ENCODE results near the gene INHBB.

INHBB gene

DNA sequence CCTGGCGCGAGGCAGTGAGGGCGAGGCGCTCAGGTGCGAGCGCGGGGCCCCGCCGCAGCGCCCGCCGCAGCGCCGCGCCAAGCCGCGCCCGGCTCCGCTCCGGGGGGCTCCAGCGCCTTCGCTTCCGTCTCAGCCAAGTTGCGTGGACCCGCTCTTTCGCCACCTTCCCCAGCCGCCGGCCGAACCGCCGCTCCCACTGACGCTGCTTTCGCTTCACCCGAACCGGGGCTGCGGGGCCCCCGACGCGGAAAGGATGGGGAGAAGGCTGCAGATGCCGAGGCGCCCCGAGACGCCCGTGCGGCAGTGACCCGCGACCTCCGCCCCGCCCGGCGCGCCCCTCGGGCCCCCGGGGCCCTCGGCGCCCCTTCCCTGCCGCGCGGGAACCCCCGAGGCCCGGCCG, 328 bp upstream of the INHBB start:
- FAIRE-seq (no peak), DNase-seq (ENCODE audit: insufficient read length, low spot score) (no peak)
- TF ChIP-seq TAF1 (IDR thresholded peaks at IDR 0.05; ENCODE audit: low read depth, low read length) (no peak), POLR2A (IDR thresholded peaks at IDR 0.05; ENCODE audit: low read depth, low read length) (no peak), SPI1 (IDR thresholded peaks at IDR 0.05; ENCODE audit: low read depth, low read length) (no peak), POLR2AphosphoS5 (IDR thresholded peaks at IDR 0.05; ENCODE audit: low read depth, low read length) (no peak), POU2F2 (IDR thresholded peaks at IDR 0.05; ENCODE audit: low read depth, low read length) (no peak), PAX5 (IDR thresholded peaks at IDR 0.05; ENCODE audit: insufficient read depth, low read length, severe bottlenecking) (no peak)

DNA sequence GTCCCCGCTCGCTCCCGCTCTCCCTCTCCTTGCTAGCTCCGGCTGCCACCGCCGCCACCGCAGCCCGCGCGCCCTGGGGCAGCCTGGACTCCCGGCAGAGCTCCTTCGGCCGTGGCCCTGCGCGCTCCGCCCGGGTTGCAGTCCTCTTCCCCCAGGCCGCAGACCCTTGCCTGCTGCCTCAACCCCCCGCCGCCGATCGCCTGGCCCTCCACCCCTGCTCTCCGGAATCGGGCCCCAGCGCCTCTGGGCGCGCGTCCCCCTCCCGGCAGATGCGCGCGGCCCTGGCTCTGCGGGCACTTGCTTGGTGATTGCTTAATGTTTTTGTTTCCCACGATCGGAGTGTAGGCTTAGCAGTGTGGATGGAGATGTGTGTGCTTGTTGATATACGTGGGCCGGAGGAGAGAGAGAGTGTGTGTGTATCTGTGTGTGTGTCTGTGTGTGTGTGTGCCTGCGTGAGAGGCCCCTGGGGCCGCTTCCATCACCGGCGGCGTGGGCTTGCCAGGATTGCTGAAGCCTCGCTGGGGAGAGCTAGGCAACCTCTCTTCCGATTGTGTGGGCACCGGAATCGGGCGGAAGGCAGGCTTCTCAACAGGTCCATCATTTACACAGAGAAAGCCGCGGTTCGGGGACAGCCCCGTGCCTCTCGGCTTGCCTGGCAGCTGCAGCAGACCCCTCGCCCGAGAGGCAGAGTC, 877 bp downstream of the INHBB start:
- no peak for TF ChIP-seq SPI1 (IDR thresholded peaks at IDR 0.05; ENCODE audit: low read depth, low read length)
- no peak for TF ChIP-seq PAX5 (IDR thresholded peaks at IDR 0.05; ENCODE audit: insufficient read depth, low read length, severe bottlenecking)
- no peak for TF ChIP-seq TAF1 (IDR thresholded peaks at IDR 0.05; ENCODE audit: low read depth, low read length)
- no peak for TF ChIP-seq POLR2A (IDR thresholded peaks at IDR 0.05; ENCODE audit: low read depth, low read length)
- TF ChIP-seq POU2F2 (IDR thresholded peaks at IDR 0.05; ENCODE audit: low read depth, low read length), result no peak
- no peak for TF ChIP-seq POLR2AphosphoS5 (IDR thresholded peaks at IDR 0.05; ENCODE audit: low read depth, low read length)
- DNase-seq (ENCODE audit: insufficient read length, low spot score) (no peak), FAIRE-seq (no peak)

DNA sequence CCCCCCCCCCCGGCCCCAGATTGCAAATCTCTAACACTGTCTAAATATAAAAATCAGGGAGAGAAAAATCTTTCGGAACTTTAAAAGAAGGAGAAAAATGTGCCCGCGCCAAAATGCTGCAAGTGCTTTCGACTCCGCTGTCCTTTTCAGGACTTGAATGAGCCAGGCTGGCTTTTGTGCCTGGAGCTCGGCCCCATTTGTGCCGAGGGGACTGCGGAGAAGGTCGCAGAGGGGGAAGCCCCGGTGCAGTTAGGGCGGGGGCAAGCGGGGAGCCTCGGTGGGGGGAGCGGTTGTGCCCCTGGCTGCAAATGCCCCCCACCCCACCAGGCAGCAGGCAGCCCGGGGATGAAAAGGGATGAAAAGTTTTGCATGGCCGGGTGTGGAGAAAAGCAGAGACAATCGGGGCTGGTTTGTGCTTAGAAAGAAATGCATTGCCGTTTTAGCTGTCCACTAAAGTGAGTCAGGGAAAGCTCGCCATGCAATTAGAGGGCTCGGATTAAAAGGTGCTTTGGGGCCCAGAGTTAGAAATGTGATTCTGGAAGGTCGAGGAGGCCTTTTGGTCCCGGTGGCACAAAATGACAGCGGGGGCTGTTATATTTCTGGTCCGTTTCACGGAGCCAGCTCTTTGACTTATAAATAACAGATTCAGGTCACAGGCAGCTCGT, 1.6 kb downstream of the INHBB start:
- FAIRE-seq, result no peak
- TF ChIP-seq PAX5 (IDR thresholded peaks at IDR 0.05; ENCODE audit: insufficient read depth, low read length, severe bottlenecking) (no peak), POU2F2 (IDR thresholded peaks at IDR 0.05; ENCODE audit: low read depth, low read length) (no peak), POLR2AphosphoS5 (IDR thresholded peaks at IDR 0.05; ENCODE audit: low read depth, low read length) (no peak), POLR2A (IDR thresholded peaks at IDR 0.05; ENCODE audit: low read depth, low read length) (no peak), TAF1 (IDR thresholded peaks at IDR 0.05; ENCODE audit: low read depth, low read length) (no peak), SPI1 (IDR thresholded peaks at IDR 0.05; ENCODE audit: low read depth, low read length) (no peak)
- DNase-seq (ENCODE audit: insufficient read length, low spot score), result no peak

GRCh38 chr2:120348134-120348736, 2.3 kb downstream of the INHBB start:
- no peak for TF ChIP-seq TAF1 (IDR thresholded peaks at IDR 0.05; ENCODE audit: low read depth, low read length)
- no peak for TF ChIP-seq POU2F2 (IDR thresholded peaks at IDR 0.05; ENCODE audit: low read depth, low read length)
- no peak for TF ChIP-seq POLR2AphosphoS5 (IDR thresholded peaks at IDR 0.05; ENCODE audit: low read depth, low read length)
- no peak for TF ChIP-seq PAX5 (IDR thresholded peaks at IDR 0.05; ENCODE audit: insufficient read depth, low read length, severe bottlenecking)
- TF ChIP-seq SPI1 (IDR thresholded peaks at IDR 0.05; ENCODE audit: low read depth, low read length), result no peak
- no peak for TF ChIP-seq POLR2A (IDR thresholded peaks at IDR 0.05; ENCODE audit: low read depth, low read length)
- FAIRE-seq, result no peak
- no peak for DNase-seq (ENCODE audit: insufficient read length, low spot score)

GRCh38 chr2:120348737-120349439, 3.0 kb downstream of the INHBB start:
- no peak for DNase-seq (ENCODE audit: insufficient read length, low spot score)
- FAIRE-seq, result no peak
- TF ChIP-seq POU2F2 (IDR thresholded peaks at IDR 0.05; ENCODE audit: low read depth, low read length), result no peak
- TF ChIP-seq SPI1 (IDR thresholded peaks at IDR 0.05; ENCODE audit: low read depth, low read length), result no peak
- no peak for TF ChIP-seq PAX5 (IDR thresholded peaks at IDR 0.05; ENCODE audit: insufficient read depth, low read length, severe bottlenecking)
- no peak for TF ChIP-seq TAF1 (IDR thresholded peaks at IDR 0.05; ENCODE audit: low read depth, low read length)
- no peak for TF ChIP-seq POLR2A (IDR thresholded peaks at IDR 0.05; ENCODE audit: low read depth, low read length)
- TF ChIP-seq POLR2AphosphoS5 (IDR thresholded peaks at IDR 0.05; ENCODE audit: low read depth, low read length), result no peak

DNA sequence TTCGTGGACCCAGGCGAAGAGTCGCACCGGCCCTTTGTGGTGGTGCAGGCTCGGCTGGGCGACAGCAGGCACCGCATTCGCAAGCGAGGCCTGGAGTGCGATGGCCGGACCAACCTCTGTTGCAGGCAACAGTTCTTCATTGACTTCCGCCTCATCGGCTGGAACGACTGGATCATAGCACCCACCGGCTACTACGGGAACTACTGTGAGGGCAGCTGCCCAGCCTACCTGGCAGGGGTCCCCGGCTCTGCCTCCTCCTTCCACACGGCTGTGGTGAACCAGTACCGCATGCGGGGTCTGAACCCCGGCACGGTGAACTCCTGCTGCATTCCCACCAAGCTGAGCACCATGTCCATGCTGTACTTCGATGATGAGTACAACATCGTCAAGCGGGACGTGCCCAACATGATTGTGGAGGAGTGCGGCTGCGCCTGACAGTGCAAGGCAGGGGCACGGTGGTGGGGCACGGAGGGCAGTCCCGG, 3.5 kb downstream of the INHBB start:
- no peak for TF ChIP-seq POLR2A (IDR thresholded peaks at IDR 0.05; ENCODE audit: low read depth, low read length)
- DNase-seq (ENCODE audit: insufficient read length, low spot score) (no peak), FAIRE-seq (no peak)

DNA sequence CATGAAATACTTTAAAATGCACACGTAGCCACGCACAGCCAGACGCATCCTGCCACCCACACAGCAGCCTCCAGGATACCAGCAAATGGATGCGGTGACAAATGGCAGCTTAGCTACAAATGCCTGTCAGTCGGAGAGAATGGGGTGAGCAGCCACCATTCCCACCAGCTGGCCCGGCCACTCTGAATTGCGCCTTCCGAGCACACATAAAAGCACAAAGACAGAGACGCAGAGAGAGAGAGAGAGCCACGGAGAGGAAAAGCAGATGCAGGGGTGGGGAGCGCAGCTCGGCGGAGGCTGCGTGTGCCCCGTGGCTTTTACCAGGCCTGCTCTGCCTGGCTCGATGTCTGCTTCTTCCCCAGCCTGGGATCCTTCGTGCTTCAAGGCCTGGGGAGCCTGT, 4.1 kb downstream of the INHBB start:
- DNase-seq (ENCODE audit: insufficient read length, low spot score) (no peak), FAIRE-seq (no peak)
- TF ChIP-seq POU2F2 (IDR thresholded peaks at IDR 0.05; ENCODE audit: low read depth, low read length) (no peak), PAX5 (IDR thresholded peaks at IDR 0.05; ENCODE audit: insufficient read depth, low read length, severe bottlenecking) (no peak), POLR2A (IDR thresholded peaks at IDR 0.05; ENCODE audit: low read depth, low read length) (no peak), TAF1 (IDR thresholded peaks at IDR 0.05; ENCODE audit: low read depth, low read length) (no peak), SPI1 (IDR thresholded peaks at IDR 0.05; ENCODE audit: low read depth, low read length) (no peak), POLR2AphosphoS5 (IDR thresholded peaks at IDR 0.05; ENCODE audit: low read depth, low read length) (no peak)

GRCh38 chr2:120350801-120351320, 4.9 kb downstream of the INHBB start:
- FAIRE-seq (no peak), DNase-seq (ENCODE audit: insufficient read length, low spot score) (no peak)
- no peak for TF ChIP-seq POU2F2 (IDR thresholded peaks at IDR 0.05; ENCODE audit: low read depth, low read length)
- TF ChIP-seq PAX5 (IDR thresholded peaks at IDR 0.05; ENCODE audit: insufficient read depth, low read length, severe bottlenecking), result no peak

All from GM12891 (cell line).